D721Med (cell line): ENCODE results near the gene SMPDL3A.
A peak's percentile ranks its signal among the peaks of the same experiment; 100 is the strongest.

Source experiments
- DNase-seq: peaks from one replicate; pipeline ENCODE4 v3.0.0; 2011; ENCODE audit warnings: low spot score; ENCODE audit not compliant: insufficient read length
- FAIRE-seq: peaks from 2 replicates; lab custom pipeline; 2011; peaks lifted over from hg19 to GRCh38; lab: Jason Lieb, UNC
- TF ChIP-seq, protein P1 (sequence below): IDR thresholded peaks from 2 replicates; pipeline ENCODE4 v1.5.1; 2012; ENCODE audit warnings: mild to moderate bottlenecking, control low read depth; ENCODE audit not compliant: insufficient read depth; ENCODE audit errors: missing control alignments

The SMPDL3A gene

DNA sequence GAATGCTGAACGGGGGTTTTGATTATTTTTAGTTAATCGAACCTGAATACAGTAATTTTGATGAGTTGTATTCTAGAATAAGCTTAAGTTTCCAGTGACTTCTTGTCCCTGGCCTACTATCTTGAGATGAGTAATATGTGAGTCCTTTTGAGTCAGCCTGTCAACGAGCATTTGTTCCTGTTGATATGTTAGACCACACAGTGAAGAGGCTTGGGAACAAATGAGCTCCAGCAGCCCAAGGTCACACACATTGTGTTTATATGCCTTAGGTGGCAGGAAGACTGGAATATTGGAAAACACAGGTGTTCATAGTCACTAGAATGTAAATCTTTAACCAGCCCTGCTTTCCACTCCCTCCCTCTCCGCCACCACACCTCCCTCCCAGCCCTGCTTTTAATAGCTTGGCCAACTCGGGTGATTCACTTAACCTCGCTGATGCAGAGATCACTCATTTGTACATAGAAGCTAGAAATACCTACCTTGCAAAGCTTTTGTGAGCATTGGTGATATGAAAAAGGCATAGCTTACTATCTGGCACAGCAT, 9.1 kb downstream of the SMPDL3A start:
- DNase-seq (no peak), FAIRE-seq (no peak)
- TF ChIP-seq, protein P1, sequence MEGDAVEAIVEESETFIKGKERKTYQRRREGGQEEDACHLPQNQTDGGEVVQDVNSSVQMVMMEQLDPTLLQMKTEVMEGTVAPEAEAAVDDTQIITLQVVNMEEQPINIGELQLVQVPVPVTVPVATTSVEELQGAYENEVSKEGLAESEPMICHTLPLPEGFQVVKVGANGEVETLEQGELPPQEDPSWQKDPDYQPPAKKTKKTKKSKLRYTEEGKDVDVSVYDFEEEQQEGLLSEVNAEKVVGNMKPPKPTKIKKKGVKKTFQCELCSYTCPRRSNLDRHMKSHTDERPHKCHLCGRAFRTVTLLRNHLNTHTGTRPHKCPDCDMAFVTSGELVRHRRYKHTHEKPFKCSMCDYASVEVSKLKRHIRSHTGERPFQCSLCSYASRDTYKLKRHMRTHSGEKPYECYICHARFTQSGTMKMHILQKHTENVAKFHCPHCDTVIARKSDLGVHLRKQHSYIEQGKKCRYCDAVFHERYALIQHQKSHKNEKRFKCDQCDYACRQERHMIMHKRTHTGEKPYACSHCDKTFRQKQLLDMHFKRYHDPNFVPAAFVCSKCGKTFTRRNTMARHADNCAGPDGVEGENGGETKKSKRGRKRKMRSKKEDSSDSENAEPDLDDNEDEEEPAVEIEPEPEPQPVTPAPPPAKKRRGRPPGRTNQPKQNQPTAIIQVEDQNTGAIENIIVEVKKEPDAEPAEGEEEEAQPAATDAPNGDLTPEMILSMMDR = no peak

DNA sequence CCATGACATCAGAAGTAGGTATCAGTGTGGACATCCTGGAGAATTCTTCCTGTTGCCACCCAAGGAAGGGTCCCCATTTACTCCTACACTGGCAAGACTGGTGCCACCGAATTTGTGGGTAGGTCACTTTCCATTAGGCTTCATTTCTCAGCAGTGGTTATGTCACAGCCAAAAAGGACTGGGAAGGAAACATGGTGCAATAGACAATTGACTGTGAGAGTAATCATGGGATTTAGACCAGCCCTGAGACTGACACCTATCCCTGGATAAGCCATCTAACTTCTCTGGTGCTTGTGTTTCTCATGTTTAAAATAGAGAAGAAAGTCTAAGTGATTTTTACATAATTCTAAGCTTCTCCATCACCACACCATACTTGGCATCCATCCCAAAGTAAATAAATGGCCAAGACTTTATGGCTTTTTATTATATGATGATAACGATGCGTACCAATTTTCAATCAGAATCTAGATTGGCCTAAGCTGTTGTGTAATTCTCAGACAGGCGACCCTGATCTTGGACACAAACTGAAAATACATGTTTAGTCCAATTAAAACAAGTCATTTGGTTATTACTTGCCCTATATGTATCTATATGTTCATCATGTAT, 10.2 kb downstream of the SMPDL3A start:
- TF ChIP-seq, protein P1 = no peak
- DNase-seq (no peak), FAIRE-seq (peak; percentile 48)

DNA sequence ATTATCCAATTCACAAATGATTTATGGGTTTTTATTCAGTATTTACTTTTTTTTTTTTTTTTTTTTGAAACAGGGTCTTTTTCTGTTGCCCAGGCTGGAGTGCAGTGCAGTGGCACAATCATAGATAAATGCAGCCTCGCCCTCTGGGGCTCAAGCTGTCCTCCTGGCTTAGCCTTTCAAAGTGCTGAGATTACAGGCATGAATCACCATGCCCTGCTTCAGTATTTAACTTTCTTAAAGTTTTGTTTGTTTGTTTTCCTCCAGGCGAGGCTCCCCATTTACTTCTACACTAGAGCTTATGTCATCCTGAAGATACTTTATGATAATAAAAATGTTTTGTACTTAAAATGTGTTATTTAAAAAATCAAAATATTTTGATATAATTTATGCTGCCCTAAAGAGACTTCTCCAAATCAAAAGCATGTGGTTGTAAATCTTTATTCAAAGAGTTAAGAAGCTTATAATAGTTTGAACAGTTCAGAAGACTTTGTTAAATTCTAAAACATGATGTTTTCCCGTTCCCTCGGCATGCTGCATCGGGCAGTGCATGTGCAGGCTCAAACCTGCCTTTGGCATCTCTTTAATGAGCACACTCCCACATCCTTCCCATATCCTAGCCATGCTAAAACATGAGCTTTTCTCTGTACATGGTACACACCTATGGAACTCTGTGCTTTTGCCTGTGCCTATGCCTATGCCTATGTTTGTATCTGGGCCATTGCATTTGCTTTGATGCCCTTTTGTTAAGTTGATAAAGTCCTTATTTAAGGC, 11.0 kb downstream of the SMPDL3A start:
- TF ChIP-seq, protein P1 = no peak
- FAIRE-seq (no peak), DNase-seq (no peak)

DNA sequence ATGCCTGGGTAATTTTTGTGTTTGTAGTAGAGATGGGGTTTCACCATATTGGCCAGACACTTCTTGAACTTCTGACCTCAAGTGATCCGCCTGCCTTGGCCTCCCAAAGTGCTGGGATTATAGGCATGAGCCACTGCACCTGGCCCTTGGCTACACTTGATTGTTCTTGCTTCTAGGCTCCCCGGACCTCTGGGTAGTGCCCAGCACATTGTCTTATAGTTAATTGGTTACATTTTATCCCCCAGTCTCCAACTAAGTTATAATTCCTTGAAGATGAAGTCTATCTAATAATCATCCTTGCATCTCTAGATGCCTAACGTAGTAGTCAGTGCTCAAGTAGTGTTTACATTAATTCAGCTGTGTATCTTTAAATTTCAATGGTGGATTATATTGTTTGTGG, 11.8 kb downstream of the SMPDL3A start:
- TF ChIP-seq, protein P1 = no peak
- DNase-seq (no peak), FAIRE-seq (no peak)

DNA sequence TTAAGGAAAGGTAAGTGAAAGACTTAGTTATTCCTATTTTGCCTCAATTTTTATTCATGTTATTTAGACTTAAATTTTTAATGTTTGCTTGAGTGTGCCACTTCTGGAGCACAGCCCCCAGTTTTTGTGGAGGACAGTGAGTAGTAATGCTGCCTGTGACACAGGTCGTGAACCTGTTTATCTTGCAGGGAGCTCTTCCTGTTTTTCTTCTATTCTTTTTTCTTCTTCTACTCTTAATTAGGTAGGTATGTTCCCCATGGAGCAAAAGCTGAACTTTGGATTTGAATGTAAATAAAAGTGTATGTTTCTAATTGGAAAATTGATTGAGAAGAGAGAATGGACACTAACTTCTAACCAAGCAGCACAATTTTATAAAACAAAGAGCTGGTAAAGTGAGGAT, 12.3 kb downstream of the SMPDL3A start:
- TF ChIP-seq, protein P1 = no peak

DNA sequence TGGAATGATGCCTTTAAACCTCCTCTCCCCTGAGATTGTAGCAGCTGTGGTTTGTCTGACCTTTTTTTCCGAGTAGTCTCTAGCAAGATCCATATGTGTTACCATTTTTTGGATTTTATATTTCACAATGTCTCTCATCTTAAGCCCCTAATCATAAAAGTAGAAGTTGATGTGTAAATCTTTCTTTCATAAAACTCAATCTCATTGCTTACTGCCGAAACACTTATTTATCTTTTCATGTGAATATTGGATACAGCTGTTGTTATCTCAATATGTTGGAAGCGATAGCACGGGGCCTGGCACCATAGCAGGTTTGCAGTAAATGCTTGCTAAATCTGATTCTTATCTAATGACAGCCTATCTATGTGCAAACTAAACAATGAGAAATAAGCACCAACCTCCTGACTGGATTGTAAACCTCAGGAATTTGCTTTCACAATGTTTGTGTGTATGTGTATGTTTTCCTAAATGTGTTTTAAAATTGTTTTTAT, 14.2 kb downstream of the SMPDL3A start:
- FAIRE-seq (no peak), DNase-seq (no peak)
- TF ChIP-seq, protein P1 = no peak

More for the DNA sequence above, 12.3 kb downstream of the SMPDL3A start:
- no peak for DNase-seq
- FAIRE-seq = no peak
